HG02798 (cell line): ENCODE measurements around the gene HDDC2.
"Not testable (repeated sequence)": the region's sequence is repeated elsewhere in the genome, so short reads cannot be mapped to it uniquely, and the experiment has no call there.

Experiments used
- ATAC-seq: cut with Tn5 transposase; IDR thresholded peaks from one replicate; pipeline ENCODE4 v1.9.1; 2021; ENCODE audit warnings: mild to moderate bottlenecking; ENCODE audit not compliant: unreplicated experiment, poor library complexity

The HDDC2 gene

GRCh38 chr6:125307150-125307838, 5.5 kb upstream of the HDDC2 start:
- no peak for ATAC-seq

DNA sequence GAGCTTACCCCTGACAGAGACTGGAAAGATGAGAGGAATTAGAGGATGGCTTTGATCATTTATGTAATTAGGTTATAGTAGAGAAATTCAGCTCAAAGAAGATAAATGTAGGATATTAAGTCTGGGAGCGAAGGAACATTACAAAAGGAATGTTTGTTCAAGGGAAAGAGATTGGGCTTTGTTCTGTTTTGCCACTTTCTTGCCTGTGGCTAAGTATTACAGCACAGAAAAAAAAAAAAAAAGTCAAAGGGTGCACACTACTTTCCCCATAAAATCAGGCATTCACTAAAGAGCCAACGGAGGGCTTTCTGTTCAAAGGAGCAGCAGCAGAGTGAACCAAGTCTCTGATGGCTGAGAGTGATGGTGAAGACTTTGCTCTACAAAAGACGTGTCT, 5.0 kb upstream of the HDDC2 start:
- ATAC-seq, result no peak

DNA sequence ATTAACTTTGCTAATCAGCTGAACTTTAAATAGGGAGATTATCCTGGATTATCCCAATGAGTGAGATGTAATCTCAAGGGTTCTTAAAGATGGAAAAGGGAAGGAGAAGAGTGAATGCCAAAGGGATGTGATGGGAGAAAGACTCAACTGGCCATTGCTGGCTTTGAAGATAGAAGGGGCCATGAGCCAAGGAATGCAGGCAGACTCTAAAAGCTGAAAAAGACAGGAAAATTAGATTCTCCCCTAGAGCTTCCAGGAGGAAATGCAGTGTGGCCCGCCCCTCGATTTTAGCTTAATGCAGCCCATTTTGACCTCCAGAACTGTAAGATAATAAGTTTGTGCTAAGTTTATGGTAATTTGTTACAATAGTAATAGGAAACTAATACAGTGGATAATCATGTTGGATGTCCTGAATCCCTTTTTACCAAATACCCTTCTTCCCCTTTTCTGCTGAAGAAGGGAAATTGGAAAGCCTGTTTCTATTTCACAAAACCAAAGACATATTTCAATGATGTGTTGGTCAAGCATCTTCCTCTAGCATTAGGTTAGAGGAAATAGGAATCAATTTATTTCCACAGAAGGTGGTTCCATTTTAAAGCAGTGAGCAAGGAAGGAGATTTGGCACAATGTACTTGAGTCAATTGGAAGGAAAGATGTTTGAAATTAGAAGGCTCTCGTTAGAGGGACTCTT, 3.3 kb upstream of the HDDC2 start:
- no peak for ATAC-seq

- ATAC-seq, result no peak
Observed at GRCh38 chr6:125303512-125303854, 1.7 kb upstream of the HDDC2 start.

DNA sequence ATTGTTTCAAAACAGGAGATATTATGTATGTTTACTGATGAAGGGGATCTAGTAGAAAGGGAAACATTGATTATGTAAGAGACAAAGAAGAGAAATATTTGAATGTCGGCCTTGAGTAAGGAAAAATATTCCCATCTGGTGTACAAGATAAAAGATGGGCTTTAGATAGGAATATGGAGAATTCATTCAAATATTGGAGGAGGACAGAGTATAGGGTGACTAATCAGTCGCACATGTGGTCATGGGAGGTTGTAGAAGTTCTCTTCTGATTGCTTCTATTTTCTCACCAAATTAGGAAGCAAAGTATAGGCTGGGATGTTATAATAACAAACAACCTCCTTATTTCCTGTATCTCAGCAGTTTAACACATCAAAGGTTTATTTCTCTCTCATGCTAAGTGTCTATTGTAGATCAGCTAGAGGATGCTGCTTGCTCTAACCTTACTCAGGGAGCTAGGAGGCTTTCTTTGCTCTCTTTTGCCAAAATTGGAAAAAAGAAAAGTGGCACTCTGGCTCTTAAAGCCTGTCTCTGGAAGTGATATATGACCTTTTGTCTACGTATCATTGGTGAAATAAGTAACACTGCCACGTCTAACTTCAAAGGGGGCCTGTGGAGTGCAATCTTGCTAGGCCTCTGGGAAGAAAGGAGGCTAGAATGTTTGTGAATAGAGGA, 1.2 kb upstream of the HDDC2 start:
- no peak for ATAC-seq

GRCh38 chr6:125300992-125301434, 754 bp downstream of the HDDC2 start:
- no peak for ATAC-seq

DNA sequence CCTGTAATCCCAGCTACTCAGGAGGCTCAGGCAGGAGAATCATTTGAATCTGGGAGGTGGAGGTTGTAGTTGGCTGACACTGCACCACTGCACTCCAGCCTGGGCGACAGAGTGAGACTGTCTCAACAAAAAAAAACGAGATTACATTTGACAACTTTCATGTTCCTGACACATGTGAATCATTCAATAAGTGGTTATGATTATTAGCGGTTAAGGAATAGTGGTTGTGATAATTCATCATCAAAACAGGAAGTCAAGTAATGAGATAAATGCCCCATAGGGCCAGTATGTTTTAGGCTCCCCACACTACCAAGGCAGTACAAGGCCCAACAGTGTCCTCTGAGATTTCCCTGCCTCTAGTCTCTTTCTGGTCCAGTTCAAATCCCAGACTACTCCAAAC, 2.5 kb downstream of the HDDC2 start:
- no peak for ATAC-seq

DNA sequence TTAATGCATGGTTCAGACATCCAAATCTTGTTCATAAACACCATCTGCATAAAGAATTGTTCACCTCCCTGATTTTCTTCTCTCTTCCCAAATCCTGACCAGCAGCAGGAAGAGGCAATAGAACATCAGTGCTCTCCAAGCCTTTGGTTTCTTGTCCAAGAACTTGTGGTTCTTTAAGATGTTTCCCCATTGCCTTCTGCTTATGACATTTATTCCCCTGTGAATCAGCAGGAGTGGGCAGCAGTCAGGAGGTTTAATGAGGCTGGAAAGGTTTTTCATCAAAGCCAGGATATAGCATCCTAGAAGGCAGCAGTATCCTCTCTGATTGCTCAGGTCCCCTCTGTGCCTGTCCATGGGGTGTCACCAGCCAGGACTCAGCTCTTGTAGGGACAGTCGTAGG, 5.3 kb downstream of the HDDC2 start:
- no peak for ATAC-seq

DNA sequence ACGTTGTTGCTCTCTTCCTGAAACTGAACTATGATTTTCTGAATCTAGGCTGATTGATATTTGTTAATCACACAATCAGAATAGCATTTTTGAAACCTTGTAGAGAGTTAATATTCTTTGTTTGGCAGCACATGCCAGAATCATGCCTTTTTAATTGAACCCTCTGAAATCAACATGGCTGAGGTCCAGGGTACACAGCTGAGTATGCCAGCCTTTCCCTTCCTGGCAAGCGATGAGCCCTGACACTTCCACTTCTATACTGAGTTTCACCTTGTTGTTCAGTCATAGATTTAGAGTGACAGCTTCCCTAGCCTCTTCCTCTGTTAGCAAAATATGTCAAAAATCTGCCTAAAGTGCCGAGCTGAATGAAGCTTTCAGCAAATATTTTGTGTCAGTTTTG, 6.8 kb downstream of the HDDC2 start:
- no peak for ATAC-seq

DNA sequence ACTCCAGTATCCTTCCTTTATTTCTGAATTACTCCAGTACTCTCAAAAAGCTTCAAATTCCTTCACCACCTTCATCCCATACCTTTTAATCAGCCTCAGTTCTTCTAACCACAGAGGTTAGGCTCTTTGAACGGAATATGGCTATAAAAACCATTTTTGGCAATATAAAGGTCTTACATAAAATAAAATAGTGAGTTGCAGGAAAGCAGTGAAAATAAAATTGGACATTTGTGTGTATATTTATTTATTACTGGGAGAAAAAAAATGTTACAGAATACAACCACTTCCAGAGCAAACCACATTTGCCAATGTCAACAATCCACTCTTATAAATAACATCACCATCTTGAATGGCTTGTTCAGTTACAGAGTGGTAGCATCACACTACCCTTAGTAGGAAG, 7.7 kb downstream of the HDDC2 start:
- ATAC-seq, result no peak

DNA sequence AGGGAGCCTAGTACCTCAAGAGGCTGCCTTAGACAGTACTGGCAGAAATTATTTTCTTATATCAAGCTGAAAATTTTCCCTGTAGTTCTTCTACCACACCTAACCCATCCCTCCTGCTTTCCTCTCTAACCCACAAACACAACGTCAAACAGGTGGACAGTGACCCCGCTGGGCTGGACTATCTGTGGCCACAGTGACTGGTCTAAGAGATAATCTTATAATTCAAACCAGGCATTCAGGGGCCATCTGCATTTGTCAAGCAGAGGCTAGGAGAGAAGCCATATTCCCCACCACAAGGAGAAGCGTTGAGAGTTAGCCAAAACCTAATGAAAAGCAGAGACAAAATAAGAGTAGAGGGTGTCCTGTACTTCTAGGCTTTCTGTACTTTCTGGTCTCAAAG, 8.2 kb downstream of the HDDC2 start:
- ATAC-seq, result no peak

GRCh38 chr6:125287718-125288117, 14.0 kb downstream of the HDDC2 start:
- ATAC-seq, result no peak

- ATAC-seq, result no peak
Observed at GRCh38 chr6:125285936-125286335, 15.8 kb downstream of the HDDC2 start.

- ATAC-seq, result no peak
Observed at GRCh38 chr6:125285353-125285752, 16.4 kb downstream of the HDDC2 start.

DNA sequence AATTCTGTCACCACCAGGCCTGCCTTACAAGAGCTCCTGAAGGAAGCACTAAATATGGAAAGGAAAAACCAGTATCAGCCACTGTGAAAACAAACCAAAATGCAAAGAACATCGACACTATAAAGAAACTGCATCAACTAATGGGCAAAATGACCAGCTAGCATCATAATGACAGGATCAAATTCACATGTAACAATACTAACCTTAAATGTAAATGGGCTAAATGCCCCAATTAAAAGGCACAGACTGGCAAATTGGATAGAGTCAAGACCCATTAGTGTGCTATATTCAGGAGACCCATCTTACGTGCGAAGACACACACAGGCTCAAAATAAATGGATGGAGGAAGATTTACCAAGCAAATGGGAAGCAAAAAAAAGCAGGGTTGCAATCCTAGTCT, 19.3 kb downstream of the HDDC2 start:
- not testable (repeated sequence) for ATAC-seq

DNA sequence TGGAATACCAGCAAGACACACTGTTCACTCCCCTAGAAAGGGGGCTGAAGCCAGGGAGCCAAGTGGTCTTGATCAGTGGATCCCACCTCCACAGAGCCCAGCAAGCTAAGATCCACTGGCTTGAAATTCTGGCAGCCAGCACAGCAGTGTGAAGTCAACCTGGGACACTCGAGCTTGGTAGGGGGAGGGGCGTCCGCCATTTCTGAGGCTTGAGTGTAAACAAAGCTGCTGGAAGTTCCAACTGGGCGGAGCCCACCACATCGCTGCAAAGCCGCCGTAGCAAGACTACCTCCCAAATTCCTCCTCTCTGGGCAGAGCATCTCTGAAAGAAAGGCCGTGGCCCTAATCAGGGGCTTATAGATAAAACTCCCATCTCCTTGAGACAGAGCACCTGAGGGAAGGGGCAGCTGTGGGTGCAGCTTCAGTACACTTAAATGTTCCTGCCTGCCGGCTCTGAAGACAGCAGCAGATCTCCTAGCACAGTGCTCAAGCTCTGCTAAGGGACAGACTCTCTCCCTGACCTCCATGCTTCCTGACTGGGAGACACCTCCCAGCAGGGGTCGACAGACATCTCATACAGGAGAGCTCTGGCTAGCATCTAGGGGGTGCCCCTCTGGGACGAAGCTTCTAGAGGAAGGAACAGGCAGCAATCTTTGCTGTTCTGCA, 21.3 kb downstream of the HDDC2 start:
- not testable (repeated sequence) for ATAC-seq

DNA sequence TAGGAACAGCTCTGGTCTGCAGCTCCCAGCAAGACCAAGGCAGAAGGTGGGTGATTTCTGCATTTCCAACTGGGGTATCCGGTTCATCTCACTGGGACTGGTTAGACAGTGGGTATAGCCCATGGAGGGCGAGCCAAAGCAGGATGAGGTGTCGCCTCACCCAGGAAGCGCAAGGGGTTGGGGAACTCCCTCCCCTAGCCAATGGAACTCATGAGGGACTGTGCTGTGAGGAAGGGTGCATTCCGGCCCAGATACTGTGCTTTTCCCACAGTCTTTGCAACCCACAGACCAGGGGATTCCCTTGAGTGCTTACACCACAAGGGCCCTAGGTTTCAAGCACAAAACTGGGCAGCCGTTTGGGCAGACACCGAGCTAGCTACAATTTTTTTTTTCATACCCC, 21.8 kb downstream of the HDDC2 start:
- ATAC-seq, result peak; percentile 52

DNA sequence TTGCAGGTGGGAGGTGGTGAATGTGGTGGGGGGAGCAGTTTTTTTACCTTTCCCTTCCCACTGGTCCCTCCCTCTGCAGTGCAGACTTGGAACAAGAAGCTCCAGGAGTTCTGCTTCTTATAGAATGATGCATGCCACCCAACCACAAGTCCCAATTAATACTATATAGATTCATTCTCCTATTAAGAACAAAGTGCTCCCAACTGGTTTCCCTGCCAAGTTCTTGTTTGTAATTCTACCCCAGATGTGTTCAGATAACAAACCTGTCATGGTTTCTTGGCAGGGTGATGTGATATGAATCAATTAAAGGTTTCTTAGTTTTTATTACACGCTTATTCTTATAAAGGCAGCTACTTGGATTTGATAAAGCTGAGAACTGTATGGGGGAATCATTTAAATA, 23.9 kb downstream of the HDDC2 start:
- no peak for ATAC-seq

- no peak for ATAC-seq
Observed at GRCh38 chr6:125275779-125276178, 26.0 kb downstream of the HDDC2 start.

DNA sequence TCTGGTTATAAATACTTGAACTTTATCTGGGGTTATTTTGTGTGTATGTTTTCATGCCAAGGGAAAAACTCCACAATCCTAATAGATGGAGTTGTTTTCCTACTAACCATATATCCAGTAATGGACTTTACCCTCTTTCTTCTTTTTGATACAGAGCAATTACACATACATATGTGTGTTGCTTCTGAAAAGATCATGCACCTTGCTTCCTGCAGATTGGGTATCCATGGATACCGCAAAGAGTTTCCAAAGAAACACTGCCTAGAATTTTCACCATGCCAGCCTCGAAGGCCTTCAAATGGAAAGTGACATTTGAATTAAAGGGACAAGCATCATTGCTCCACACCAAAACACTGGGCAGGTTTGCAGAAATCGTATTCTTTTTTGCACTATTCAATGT, 26.8 kb downstream of the HDDC2 start:
- ATAC-seq, result no peak

GRCh38 chr6:125273965-125274364, 27.8 kb downstream of the HDDC2 start:
- no peak for ATAC-seq
